Lower lobe of right lung (tissue), 2 donors: ENCODE measurements around the gene PLEK. TPM values are rescaled to one million over a fixed set of nuclear protein-coding genes. Genes with fewer than 3 reads are reported as not detected.

Source experiments
- ATAC-seq, 2 donors: fragments of 200-7000 bp; cut with Tn5 transposase; one replicate each; pipeline ENCODE4 v1.9.1; 2020 to 2022; ENCODE audit warnings: mild to moderate bottlenecking in 2 of 2, moderate library complexity in 2 of 2
- DNase-seq: peaks from one replicate; pipeline ENCODE4 v3.0.0-alpha.2; 2020
- H3K27ac ChIP-seq: fragments of 200-600 bp; one replicate; pipeline ENCODE4 v1.8.0; 2022
- H3K27me3 ChIP-seq: fragments of 200-600 bp; one replicate; pipeline ENCODE4 v1.8.0; 2022; ENCODE audit warnings: low read depth
- H3K36me3 ChIP-seq: fragments of 200-600 bp; one replicate; pipeline ENCODE4 v1.8.0; 2022; ENCODE audit warnings: mild to moderate bottlenecking
- H3K4me1 ChIP-seq: fragments of 200-600 bp; one replicate; pipeline ENCODE4 v1.8.0; 2022
- H3K4me3 ChIP-seq: fragments of 200-600 bp; one replicate; pipeline ENCODE4 v1.8.0; 2022; ENCODE audit warnings: mild to moderate bottlenecking
- H3K9me3 ChIP-seq: fragments of 200-600 bp; one replicate; pipeline ENCODE4 v1.8.0; 2022
- CTCF ChIP-seq: fragments of 200-600 bp; IDR thresholded peaks from one replicate; pipeline ENCODE4 v1.8.0; 2022; ENCODE audit warnings: antibody characterized with exemption, mild to moderate bottlenecking
- intact Hi-C: fragments of 100-400 bp; cut with DNase I; formaldehyde crosslinking; loops from one replicate; pipeline ENCODE4 v1.11.0; 2022
- total RNA-seq: library from RNA; stranded (reverse); fragmentation: NEBNext Ultra II Directional; extraction: Animal tissue kit (Norgen Biotek cat#: 25700); gene quantifications from one replicate; pipeline ENCODE4 v1.2.1, GENCODE V29; 2021
- donor health status: DM: no; HTN: yes; CAD: no; lungs with severe emphysema.

PLEK gene
- total RNA-seq, 1 donor from 2014 or later = 42.1 TPM

- DNase-seq = no peak
- H3K4me3 ChIP-seq = no peak overlapping the region
- no peak for TF ChIP-seq CTCF
- ATAC-seq = no peak
- no peaks in the 10 kb centered on the region for H3K9me3 ChIP-seq
- no peaks in the 10 kb centered on the region for H3K36me3 ChIP-seq
- H3K4me1 ChIP-seq = peaks cover 13% of the 10 kb centered on the region
- H3K27me3 ChIP-seq = no peaks in the 10 kb centered on the region
- no peak overlapping the region for H3K27ac ChIP-seq
- intact Hi-C loops = no loop called here
Observed at GRCh38 chr2:68413466-68413865, 48.4 kb downstream of the PLEK start.

- no peak overlapping the region for H3K27ac ChIP-seq
- peaks cover 13% of the 10 kb centered on the region for H3K4me1 ChIP-seq
- ATAC-seq (no peak), DNase-seq (no peak)
- H3K9me3 ChIP-seq = no peaks in the 10 kb centered on the region
- intact Hi-C loops = no loop called here
- no peak overlapping the region for H3K4me3 ChIP-seq
- no peaks in the 10 kb centered on the region for H3K27me3 ChIP-seq
- no peak for TF ChIP-seq CTCF
- no peaks in the 10 kb centered on the region for H3K36me3 ChIP-seq
Observed at GRCh38 chr2:68414452-68414851, 49.4 kb downstream of the PLEK start.

GRCh38 chr2:68414876-68415275 lies 49.8 kb downstream of the PLEK start:
- ATAC-seq (no peak), DNase-seq (no peak)
- no peak overlapping the region for H3K27ac ChIP-seq
- H3K27me3 ChIP-seq = no peaks in the 10 kb centered on the region
- no peak for TF ChIP-seq CTCF
- no peak overlapping the region for H3K4me3 ChIP-seq
- intact Hi-C loops = no loop called here
- H3K4me1 ChIP-seq = peaks cover 13% of the 10 kb centered on the region
- H3K9me3 ChIP-seq = no peaks in the 10 kb centered on the region
- no peaks in the 10 kb centered on the region for H3K36me3 ChIP-seq

GRCh38 chr2:68415521-68415920 lies 50.4 kb downstream of the PLEK start:
- no peak for DNase-seq
- Histone ChIP-seq H3K27ac (no peak overlapping the region), H3K27me3 (no peaks in the 10 kb centered on the region), H3K36me3 (no peaks in the 10 kb centered on the region), H3K9me3 (no peaks in the 10 kb centered on the region), H3K4me3 (no peak overlapping the region), H3K4me1 (peaks cover 13% of the 10 kb centered on the region)
- TF ChIP-seq CTCF = no peak
- no peak for ATAC-seq
- intact Hi-C loops = no loop called here

- H3K9me3 ChIP-seq = no peaks in the 10 kb centered on the region
- ATAC-seq = no peak
- H3K27ac ChIP-seq = no peak overlapping the region
- H3K4me1 ChIP-seq = peaks cover 13% of the 10 kb centered on the region
- no peaks in the 10 kb centered on the region for H3K27me3 ChIP-seq
- no peak for TF ChIP-seq CTCF
- DNase-seq = no peak
- H3K4me3 ChIP-seq = no peak overlapping the region
- no peaks in the 10 kb centered on the region for H3K36me3 ChIP-seq
- intact Hi-C loops = no loop called here
Observed at GRCh38 chr2:68416081-68416675, 51.1 kb downstream of the PLEK start.
